Body of pancreas (tissue), 4 donors: ENCODE measurements around the gene UBASH3A.

ENCODE experiments used
- CTCF ChIP-seq, 7 experiments: fragments of 450-650 bp in 4 of 7; fragments of 200-600 bp in 3 of 7; sonication (generic) in 3 of 7; IDR thresholded peaks; one replicate each; pipeline ENCODE4 v1.5.1; 2016 to 2019; ENCODE audit warnings: antibody characterized with exemption in 7 of 7
- POLR2A ChIP-seq, 3 donors: fragments of 450-650 bp; IDR thresholded peaks; one replicate each; pipeline ENCODE4 v1.6.1; 2016; ENCODE audit warnings: antibody characterized with exemption in 3 of 3, mild to moderate bottlenecking in 2 of 3

GRCh38 chr21:42385619-42386018, 18.1 kb upstream of the UBASH3A start:
- no peak for TF ChIP-seq CTCF (IDR thresholded peaks at IDR 0.05)
- no peak for TF ChIP-seq POLR2A (IDR thresholded peaks at IDR 0.05)
